ENCODE results near the gene SDK1.
"Not testable (repeated sequence)": the region's sequence is repeated elsewhere in the genome, so short reads cannot be mapped to it uniquely, and the experiment has no call there.

The SDK1 gene

GRCh38 chr7:3673524-3673923 is 372.5 kb downstream of the SDK1 start:
- no peak for DNase-seq (ENCODE audit: low read depth)

- no peak for DNase-seq (ENCODE audit: low read depth)
These were observed 377.3 kb downstream of the SDK1 start for GRCh38 chr7:3678314-3678810.

- DNase-seq (ENCODE audit: low read depth), result no peak
These were observed 381.1 kb downstream of the SDK1 start for GRCh38 chr7:3682028-3682710.

DNA sequence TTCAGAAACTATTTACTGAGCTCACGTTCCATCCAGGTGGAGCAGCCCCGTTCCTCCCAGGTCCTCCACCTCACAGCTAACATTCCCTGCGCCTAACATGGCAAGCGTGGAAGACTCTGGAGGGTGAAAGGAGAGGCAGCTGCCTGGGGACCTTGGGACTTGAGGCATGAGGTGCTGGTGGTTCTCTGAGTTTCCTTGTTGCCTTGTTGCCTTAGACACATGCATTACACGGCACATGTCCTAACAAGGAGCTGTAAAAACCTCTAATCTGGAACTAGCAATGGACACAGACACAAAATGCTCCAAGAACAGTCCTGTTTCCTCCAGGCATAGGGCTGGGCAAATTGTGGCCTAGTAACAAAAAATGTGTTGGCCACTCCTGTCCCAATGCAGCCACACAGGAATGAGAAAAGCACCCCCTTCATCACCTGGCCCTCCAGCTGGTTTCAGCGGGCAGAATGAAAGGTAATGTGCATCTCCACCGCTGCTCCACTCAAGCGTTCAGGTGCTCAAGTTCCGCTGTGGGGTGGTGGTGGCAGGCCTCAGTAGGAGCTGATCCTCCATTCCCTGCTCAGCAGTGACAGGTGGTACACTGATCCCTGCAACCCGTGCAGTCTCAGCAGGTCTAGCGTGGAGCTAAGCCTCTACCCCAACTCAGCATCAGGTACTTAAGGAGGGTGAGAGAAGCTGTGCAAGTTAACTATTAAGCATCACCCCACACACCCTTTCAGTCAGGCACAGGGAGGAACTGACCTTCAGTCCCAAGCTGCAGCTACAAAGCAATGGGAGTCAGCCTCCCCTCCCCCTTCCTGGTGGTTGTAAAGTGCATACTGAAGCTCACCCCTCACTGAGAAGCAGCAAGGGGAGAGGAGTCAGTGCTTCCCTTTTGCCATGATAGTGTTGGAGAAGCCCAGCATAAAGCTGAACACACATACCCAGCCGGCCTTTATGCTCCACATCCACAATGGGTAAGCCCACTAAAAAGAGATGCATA is 382.8 kb downstream of the SDK1 start:
- DNase-seq (ENCODE audit: low read depth), result no peak

- no peak for DNase-seq (ENCODE audit: low read depth)
These were observed 387.0 kb downstream of the SDK1 start for GRCh38 chr7:3688071-3688470.

GRCh38 chr7:3688842-3689241 is 387.8 kb downstream of the SDK1 start:
- no peak for DNase-seq (ENCODE audit: low read depth)

GRCh38 chr7:3691478-3692158 is 390.6 kb downstream of the SDK1 start:
- no peak for DNase-seq (ENCODE audit: low read depth)

DNA sequence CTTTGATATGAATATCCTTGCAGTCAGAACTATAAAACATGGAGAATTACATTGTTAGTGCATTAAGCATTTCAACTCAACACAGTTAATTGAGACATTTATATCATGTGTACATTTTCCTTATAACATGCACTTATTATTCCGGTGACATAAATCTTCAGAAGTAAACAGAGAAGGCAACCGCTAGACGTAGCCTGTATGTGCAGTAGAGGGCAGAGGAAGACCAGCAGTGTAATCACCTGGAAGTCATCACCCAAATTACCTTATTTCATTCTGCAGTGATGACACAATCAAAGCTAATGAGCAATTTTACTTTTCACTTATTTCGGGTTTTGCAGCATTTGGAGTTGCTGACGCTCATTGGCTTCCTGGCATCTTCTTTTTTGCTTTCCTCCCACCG is 394.6 kb downstream of the SDK1 start:
- no peak for DNase-seq (ENCODE audit: low read depth)

GRCh38 chr7:3696113-3696512 is 395.1 kb downstream of the SDK1 start:
- no peak for DNase-seq (ENCODE audit: low read depth)

- DNase-seq (ENCODE audit: low read depth), result no peak
These were observed 396.4 kb downstream of the SDK1 start for GRCh38 chr7:3697472-3697871.

GRCh38 chr7:3705258-3705657 is 404.2 kb downstream of the SDK1 start:
- DNase-seq (ENCODE audit: low read depth), result no peak

DNA sequence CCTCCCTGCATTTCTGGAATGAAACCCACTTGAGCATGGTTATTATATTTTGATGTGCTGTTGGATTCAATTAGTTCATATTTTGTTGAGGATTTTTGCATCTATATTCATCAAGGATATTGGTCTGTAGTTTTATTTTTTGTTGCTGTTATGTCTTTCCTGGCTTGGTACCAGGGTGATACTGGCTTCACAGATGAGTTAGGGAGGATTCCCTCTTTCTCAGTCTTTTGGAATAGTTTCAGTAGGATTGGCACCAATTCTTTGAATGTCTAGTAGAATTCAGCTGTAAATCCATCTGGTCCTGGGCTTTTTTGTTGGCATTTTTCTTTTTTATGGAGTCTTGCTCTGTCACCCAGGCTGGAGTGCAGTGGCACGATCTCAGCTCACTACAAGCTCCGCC is 405.0 kb downstream of the SDK1 start:
- DNase-seq (ENCODE audit: low read depth), result not testable (repeated sequence)

DNA sequence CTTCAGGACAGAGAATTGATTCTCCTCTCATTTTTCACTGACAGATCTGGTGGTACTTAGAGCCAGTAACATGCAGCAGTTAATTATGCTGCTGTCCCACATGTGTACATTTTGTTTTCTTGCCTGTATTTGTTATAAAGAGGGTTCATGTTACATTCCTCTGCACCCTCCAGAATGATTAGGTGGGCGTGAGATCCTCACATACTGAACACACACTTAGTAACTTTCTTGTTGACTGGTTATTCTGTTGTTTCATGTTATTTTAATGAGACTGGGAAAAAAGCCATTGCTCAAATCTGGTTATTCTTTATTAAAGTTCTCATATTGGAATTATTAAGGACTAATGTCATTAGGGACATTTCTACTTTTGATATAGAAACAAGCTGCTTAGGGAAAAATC is 409.1 kb downstream of the SDK1 start:
- DNase-seq (ENCODE audit: low read depth), result no peak

DNA sequence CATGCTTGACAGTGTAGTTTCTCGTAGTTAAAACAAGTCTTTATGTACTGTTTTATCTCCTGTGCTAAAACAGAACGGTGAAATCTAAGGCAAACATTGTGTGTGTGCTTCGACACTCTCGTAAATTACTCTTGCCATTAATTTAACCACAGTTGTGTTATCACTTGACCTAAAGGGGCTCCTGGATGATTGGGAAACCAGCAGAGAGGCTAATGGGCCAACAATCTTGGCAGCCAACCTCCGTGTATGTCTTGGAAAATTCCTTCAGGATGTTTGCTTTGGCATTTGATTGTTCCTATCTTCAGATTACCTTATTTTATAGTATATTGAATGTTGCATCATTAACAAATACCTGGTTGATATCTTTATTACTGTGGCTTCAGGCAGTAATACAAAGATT is 409.5 kb downstream of the SDK1 start:
- DNase-seq (ENCODE audit: low read depth), result no peak

- no peak for DNase-seq (ENCODE audit: low read depth)
These were observed 411.8 kb downstream of the SDK1 start for GRCh38 chr7:3712841-3713240.

DNA sequence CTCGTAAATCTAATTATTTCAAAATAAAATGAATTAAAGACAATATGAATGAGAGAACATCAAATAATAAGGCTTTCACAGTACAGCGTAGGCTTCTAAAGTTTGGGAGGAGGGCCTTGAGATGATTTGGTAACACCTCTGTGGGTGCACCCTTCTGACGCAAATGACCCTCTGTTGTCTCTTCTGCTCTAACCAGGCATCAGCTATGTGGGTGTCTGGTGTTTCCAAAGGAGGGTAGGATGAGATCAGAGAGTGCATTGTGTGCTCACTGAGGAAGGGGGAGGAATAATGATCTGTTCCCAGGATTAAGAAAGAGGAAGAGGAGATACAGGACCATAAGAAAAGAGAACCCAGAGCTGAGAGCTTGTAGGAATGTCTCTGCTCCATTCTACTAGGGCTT is 420.4 kb downstream of the SDK1 start:
- no peak for DNase-seq (ENCODE audit: low read depth)

DNA sequence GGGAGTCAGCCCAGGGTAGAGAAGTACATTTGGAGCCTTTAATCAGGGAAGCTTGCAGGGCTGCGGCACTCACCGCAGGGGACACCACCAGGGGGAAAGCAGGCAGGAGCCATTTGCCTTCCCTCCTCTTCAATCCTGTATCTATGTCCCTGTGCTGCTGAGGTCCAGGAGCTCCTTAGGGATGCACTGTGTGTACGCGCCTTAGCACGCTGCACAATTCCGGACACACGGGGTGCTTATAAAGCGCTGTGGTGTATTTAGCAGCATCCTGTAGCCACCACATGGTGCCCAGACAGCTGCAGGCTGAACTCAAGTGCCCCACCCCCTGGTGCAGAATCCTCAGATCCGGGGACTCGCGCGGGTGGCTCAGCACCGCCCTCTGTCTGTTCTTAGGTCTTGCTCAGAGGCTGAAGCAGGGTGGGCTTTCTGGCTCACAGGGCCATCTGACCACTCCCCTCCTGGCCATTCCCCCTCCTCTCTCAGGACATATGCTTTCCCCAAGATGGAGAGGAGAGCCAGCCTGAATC is 421.4 kb downstream of the SDK1 start:
- no peak for DNase-seq (ENCODE audit: low read depth)

DNA sequence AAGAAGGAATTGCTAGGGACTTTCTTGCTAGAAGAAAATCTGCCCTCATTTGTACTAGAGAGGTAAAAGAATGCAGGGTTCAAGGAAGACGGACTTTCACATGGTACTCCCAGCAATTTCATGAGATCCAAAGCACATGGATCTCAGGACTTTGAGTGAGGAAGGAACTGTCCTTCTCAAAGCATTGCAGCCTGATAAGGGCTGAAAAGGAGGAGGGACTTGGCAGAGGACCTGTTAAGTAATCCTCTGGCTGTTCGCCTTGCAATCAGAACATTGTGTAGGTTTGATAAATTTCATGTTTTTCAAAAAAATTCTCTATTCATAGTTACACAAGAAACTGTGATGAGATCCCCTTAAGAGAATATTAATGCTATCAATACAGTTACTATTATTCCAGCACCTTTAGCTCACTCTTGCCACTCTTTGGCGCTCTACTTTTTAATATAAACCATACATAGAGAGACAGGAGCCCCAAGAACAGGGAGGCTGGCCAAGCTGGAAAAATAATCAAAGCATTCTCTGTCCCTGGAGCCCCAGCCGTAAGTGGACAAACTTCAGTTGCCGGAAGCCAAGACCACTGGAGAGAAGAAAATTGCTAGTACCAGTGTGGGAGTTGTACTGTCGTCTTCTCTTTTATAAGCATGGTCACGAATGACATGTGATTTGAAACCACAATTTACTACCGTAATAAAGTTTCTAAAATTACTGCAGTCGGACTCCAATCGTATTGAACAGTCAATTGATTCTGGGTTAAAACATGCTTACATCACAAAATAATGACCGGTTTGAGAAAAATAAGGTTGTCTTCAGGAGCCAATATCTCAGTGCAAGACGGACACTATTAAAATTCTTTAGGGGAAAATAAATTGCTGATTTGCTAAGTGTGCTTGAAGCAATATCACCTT is 424.4 kb downstream of the SDK1 start:
- DNase-seq (ENCODE audit: low read depth), result no peak

DNA sequence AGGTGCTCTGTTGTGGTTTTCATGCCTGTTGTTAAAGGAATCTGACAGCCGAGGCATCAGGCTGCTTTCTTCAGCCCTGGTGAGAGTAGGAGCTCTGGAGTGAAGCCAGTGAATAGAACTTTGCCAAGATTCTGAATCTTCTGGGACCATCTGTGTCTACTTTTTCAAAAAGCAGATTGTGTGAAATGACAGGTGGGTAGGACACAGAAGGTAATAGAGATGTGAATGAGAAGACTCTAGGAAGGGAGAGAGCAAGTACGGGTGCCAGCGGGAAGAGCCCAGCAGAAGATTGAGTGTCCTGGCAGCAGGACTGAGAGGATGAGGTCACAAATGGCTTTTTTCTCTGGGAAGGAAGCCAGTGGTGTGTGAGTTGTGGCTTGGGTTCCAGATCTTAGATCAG is 429.2 kb downstream of the SDK1 start:
- no peak for DNase-seq (ENCODE audit: low read depth)

- no peak for DNase-seq (ENCODE audit: low read depth)
These were observed 431.4 kb downstream of the SDK1 start for GRCh38 chr7:3732395-3733005.

All from stimulated activated CD8-positive, alpha-beta memory T cell treated with anti-CD3 and anti-CD28 coated beads, Interleukin-12 subunit alpha, Interleukin-12 subunit beta, amount 100 ng/mL, for 4 hours (primary cell).